CD4-positive, alpha-beta T cell treated with Interleukin-10 for 1 hour (primary cell): Measurements from ENCODE around the gene TPSB2.

Experiments
- DNase-seq: peaks from one replicate; pipeline ENCODE4 v3.0.0-alpha.2; 2020

Gene TPSB2

GRCh38 chr16:1218930-1219611 is 10.9 kb downstream of the TPSB2 start:
- no peak for DNase-seq

GRCh38 chr16:1218061-1218929 is 11.7 kb downstream of the TPSB2 start:
- DNase-seq = no peak

- DNase-seq = no peak
These were observed 12.5 kb downstream of the TPSB2 start for GRCh38 chr16:1217526-1217925.

GRCh38 chr16:1216681-1217400 is 13.1 kb downstream of the TPSB2 start:
- DNase-seq = no peak

GRCh38 chr16:1216296-1216619 is 13.7 kb downstream of the TPSB2 start:
- DNase-seq = no peak

GRCh38 chr16:1215574-1216295 is 14.2 kb downstream of the TPSB2 start:
- no peak for DNase-seq

- DNase-seq = no peak
These were observed 15.3 kb downstream of the TPSB2 start for GRCh38 chr16:1214719-1215118.

- no peak for DNase-seq
These were observed 16.1 kb downstream of the TPSB2 start for GRCh38 chr16:1213796-1214372.

- DNase-seq = no peak
These were observed 16.8 kb downstream of the TPSB2 start for GRCh38 chr16:1213231-1213630.

GRCh38 chr16:1212616-1213194 is 17.3 kb downstream of the TPSB2 start:
- no peak for DNase-seq

GRCh38 chr16:1211451-1212268 is 18.3 kb downstream of the TPSB2 start:
- no peak for DNase-seq

GRCh38 chr16:1210461-1210860 is 19.5 kb downstream of the TPSB2 start:
- no peak for DNase-seq

GRCh38 chr16:1209081-1209480 is 20.9 kb downstream of the TPSB2 start:
- DNase-seq = no peak

- DNase-seq = peak; percentile 10
These were observed 21.6 kb downstream of the TPSB2 start for GRCh38 chr16:1208239-1208830.

GRCh38 chr16:1206786-1207185 is 23.2 kb downstream of the TPSB2 start:
- peak; percentile 33 for DNase-seq

GRCh38 chr16:1206326-1206725 is 23.7 kb downstream of the TPSB2 start:
- no peak for DNase-seq

- DNase-seq = no peak
These were observed 25.1 kb downstream of the TPSB2 start for GRCh38 chr16:1204933-1205332.

GRCh38 chr16:1202274-1202673 is 27.7 kb downstream of the TPSB2 start:
- no peak for DNase-seq

- DNase-seq = no peak
These were observed 28.5 kb downstream of the TPSB2 start for GRCh38 chr16:1201444-1201843.

GRCh38 chr16:1200014-1200627 is 29.9 kb downstream of the TPSB2 start:
- DNase-seq = no peak
